GM21723 (cell line): Measurements from ENCODE around the gene RIN1.
"Not testable (repeated sequence)": the region's sequence is repeated elsewhere in the genome, so short reads cannot be mapped to it uniquely, and the experiment has no call there.

Source experiments
- ATAC-seq: cut with Tn5 transposase; IDR thresholded peaks from one replicate; pipeline ENCODE4 v1.9.1; 2021; ENCODE audit warnings: mild to moderate bottlenecking, moderate library complexity; ENCODE audit not compliant: unreplicated experiment

RIN1 gene

DNA sequence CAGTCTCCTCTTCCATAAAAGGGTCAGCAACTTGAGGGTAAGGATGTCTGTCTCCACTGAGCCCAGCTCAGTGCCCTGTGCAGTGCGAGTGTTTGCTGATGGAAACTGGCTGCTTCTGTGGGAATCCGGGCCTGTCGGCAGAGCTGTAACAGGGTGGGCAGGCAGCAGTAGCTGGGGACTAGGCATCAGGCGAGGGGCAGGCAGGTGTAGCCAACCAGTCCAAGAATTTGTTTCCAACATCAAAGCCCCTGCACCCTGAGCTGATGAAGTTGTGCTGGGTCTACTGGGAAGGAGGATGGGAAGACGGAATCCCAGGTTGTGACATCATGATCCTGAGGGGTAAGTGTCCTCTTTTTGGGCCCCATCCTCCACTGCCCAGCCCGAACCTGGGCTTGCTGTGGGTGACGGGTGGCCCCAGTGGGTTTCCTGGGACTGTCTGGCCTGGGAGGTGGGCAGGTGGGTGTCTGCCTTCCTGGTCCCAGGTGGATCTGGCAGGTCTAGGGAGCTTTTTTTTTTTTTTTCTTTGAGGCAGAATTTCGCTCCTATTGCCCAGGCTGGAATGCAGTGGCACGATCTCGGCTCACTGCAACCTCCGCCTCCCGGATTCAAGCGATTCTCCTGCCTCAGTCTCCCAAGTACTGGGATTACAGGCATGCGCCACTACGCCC, 24.3 kb upstream of the RIN1 start:
- no peak for ATAC-seq

DNA sequence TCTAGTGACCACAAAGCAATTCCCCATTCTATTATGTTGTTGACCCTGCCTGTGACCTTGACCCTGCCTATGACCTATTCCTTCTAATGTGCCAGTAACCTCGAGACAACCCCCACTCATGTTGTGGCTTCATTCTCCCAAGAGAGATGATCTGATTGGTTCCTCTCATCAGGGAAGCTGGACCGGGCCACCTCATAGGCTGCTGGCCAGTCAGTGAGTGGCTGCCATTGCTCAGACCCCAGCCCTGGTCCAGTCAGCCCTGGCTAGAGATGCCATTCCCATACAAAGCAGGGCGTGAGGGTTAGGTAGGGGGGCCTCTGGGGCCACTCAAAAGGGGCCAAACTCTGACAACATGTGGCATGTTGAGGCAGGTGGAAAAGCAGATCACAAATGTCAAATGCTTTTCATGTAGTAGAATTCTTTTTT, 23.4 kb upstream of the RIN1 start:
- no peak for ATAC-seq

GRCh38 chr11:66350560-66351235, 14.5 kb upstream of the RIN1 start:
- ATAC-seq = not testable (repeated sequence)

DNA sequence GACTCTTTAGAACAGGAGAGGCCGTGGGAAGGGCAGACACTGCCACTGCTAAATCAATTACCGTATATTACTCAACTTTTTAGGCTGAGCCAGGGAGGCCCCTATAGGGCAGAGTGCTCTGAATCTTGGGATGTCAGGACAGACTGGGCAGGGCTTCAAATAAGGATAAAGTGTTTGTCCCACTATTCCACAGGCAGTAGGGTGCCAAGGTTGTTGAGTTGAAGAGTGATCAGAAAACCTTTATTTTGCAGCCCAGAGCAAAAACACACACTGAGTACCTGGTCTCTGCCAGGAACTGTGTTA, 12.8 kb upstream of the RIN1 start:
- ATAC-seq = no peak

DNA sequence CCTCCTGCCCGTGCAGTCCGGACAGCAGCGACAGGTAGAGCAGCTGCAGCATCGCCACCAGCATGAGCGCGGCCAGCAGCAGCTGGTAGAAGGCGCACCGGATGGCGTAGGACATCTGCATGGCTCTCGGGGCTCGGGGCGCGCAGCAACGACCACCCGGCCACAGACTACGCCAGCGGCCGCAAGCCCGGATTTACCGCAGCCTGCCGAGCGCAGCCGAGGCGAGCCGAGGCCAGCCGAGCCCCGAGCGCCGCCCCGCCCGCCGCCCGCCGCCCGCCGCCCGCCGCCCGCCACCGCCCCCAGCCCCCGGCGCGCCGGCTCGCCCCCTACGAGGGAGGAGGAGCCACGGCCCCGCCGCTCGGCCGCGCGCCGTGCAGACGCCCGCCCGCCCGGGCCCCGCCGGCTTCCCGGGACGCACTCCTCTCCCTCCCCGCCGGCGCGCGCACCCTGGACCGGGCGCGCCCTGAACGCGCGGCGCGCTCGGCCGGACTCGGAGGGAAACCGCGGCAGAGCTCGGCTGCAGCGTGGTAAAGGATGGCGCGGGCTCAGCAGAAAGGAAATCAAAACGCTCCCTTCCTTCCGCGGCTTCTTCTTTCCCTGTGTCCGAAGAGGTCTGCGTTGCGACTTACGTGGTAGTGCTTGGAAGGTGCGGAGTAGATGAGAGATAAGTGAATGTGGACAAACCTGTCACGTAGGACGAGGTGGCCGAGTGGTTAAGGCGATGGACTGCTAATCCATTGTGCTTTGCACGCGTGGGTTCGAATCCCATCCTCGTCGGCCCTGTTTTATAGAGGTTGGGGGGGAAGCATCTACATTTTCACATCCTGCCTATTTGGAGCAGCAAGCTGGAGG, 11.4 kb upstream of the RIN1 start, which contains the start of gene B4GAT1:
B4GAT1 (minus strand) TSS at position 205 of the 852 bp plus-strand sequence; CDS start at position 121, 84 bp downstream.
- peak; percentile 48 for ATAC-seq

DNA sequence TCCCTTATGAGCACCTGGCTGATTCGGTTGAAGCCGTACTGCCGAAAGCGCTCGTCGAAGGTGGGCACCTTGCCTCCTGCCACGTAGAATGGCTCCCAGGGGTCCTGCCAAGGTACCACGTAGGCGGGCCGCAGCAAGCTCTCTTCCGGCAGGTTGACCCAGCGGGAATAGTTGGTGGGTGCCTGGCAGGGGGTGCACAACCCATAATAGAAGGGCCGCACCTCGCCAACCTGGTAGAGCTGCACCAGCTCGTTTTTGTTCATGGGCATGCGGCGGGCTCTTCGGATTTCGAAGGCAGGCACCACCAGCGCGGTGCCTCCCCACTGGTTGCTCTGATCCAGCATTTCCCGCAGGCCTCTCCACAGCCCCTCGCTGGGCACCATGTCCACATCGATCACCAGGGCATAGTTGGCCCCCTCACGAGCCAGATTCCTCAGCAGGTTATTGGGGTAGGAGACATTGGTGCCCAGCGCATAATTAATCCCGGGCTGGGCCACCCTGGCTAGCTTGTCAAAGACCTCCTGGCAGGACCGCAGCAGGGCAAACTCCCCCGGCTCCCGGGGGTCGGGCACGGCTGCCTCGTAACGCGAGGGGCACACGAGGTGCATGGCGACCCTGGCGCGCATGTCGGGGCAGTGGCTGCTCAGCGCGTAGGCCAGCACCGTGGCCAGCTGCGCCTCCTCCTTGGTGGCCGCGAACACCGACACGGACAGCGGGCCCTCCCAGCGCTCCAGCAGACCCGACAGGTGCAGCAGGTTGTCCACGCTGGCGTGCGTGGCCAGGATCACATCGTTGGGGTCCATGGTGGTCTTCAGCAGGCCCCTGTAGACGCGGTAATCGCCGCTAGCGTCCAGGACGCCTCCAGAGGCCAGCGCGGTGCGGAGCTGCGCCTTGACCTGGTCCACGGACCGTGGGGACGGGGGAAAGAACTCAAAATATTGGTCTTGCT, 10.5 kb upstream of the RIN1 start:
- ATAC-seq = no peak

- ATAC-seq = peak; percentile 6
Measured at GRCh38 chr11:66345316-66345649, 9.0 kb upstream of the RIN1 start.

- ATAC-seq = peak; percentile 65
Measured at GRCh38 chr11:66344550-66345315, 8.5 kb upstream of the RIN1 start, which contains the start of gene BRMS1. TSS of gene BRMS1 (minus strand) at chr11:66345104. CDS start at chr11:66342234, 2,870 bp downstream.

- no peak for ATAC-seq
Measured at GRCh38 chr11:66343176-66343575, 6.9 kb upstream of the RIN1 start.

GRCh38 chr11:66341502-66342126, 5.4 kb upstream of the RIN1 start:
- ATAC-seq = no peak

GRCh38 chr11:66340596-66341501, 4.6 kb upstream of the RIN1 start:
- no peak for ATAC-seq

GRCh38 chr11:66339686-66340483, 3.7 kb upstream of the RIN1 start:
- no peak for ATAC-seq

GRCh38 chr11:66339162-66339675, 3.0 kb upstream of the RIN1 start:
- ATAC-seq = no peak

DNA sequence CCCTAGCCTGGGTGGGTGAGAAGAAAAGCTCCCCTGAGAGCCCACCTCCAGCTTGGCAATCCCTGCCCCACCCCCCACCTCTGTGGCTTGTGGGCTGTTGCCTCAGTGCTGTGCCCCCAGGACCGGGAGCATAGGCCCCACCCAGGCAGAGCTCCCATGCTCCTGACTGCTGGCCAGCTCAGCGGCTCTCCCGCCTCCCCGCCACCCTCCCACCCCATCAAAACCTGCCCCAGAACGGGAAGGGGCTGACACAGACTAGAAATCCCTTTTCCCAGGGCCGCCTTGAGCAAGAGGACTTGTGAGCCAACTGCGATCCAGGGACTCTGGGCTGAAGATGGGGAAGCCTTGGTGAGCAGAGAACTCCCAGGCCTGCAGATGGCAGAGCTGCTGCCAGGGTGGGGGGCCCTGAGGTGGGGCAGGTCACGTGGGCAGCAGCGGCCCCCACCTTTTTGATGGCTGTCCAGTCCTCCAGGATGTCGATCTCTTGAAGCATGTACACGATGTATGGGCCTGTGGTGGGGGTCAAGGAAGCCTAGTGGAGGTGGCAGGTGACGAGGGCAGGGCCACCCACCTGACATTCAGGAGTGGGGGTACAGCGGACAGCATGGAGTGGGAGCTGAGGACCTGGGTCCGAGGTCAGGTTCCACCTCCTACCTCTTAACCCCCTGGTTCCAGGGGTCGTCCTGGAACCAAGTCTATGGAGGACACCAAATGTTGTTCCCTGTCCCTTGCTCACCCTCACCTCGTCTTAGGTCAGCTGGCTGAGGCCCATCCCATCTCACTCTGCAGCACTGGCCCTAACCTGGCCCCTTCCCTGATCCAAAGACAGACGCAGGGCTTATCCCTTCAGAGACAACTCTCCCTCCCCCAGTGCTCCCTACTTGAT, 2.3 kb upstream of the RIN1 start:
- no peak for ATAC-seq

- ATAC-seq = no peak
Measured at GRCh38 chr11:66337103-66337899, 1.1 kb upstream of the RIN1 start.
